GM21515 (cell line): Measurements from ENCODE around the gene DMRT1.
A peak's percentile ranks its signal among the peaks of the same experiment; 100 is the strongest.

Source experiments
- ATAC-seq: cut with Tn5 transposase; IDR thresholded peaks from one replicate; pipeline ENCODE4 v1.9.1; 2021; ENCODE audit not compliant: unreplicated experiment

Gene DMRT1

DNA sequence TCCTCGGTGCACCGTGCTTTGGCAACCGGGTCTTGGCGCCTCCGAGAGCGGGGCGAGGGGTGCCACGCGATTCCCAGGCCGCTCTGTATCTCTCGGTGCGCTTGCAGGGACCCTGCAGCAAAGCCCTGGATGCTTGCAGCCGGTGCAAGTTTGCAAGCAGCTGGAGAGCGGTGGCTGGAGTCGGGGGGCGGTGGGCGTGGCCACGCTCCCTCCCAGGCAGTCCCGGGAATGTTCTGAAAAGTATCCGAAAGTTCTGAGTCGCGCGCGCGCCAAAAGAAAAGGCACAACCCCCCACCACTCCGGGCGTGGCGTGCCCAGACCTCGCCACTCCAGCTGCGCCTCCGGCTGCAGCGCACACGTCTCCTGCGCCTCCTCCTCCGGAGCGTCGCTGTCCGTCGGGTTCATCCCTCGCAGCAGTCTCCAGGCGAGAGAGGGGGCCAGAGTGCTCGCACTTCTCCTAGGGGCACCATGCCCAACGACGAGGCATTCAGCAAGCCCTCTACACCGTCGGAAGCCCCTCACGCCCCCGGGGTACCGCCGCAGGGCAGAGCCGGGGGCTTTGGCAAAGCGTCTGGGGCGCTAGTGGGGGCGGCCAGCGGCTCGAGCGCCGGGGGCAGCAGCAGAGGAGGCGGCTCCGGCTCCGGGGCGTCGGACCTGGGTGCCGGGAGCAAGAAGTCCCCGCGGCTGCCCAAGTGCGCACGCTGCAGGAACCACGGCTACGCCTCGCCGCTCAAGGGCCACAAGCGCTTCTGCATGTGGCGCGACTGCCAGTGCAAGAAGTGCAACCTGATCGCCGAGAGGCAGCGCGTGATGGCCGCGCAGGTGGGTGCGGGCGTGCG, at the start of gene DMRT1:
DMRT1 (plus strand) TSS at position 327 of the 839 bp plus-strand sequence; CDS start at position 469, 142 bp downstream.
- ATAC-seq: no peak

DNA sequence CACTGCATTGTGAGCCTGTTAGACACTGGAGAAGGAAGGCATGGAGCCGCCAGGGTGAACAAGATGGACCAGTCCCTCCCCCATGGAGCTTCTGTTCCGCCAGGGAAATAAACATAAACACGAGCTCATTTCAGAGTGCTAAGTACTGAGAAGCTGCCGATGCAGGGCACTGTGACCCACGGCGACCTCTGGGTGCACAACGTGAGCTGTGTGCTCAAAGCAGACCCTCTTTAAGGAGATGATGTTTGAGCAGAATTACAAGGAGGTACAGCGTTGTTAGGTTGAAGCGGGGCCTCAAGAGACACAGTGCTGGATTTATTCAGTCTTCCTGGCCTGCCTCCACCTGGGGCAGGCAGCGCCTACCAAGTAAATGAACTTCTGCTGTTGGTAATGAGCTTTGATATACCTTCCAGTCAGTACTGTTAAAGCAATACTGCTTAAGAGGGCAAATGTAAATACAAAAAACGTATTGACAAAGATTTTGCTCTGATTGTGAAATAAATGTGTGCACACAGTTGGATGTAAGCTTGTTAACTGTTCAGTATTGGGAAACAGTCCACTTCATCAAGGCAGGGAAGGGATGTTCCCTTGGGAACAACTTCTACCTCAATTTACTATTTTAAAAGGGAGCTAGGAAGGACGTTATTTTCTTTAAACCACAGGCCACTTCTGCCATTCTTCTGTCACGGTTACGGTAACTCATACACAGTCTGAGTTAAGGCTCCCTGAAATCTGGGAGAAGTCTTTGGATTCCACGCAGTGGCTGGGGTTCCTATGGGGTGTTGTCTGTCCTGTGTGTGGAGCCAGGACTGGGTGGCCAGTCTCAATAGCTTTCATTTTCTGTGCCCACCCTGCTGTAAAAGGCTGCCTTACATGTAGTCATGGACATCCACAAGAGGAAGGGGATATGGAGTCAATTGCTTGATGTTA, 48.9 kb upstream of the DMRT1 start:
- no peak for ATAC-seq

DNA sequence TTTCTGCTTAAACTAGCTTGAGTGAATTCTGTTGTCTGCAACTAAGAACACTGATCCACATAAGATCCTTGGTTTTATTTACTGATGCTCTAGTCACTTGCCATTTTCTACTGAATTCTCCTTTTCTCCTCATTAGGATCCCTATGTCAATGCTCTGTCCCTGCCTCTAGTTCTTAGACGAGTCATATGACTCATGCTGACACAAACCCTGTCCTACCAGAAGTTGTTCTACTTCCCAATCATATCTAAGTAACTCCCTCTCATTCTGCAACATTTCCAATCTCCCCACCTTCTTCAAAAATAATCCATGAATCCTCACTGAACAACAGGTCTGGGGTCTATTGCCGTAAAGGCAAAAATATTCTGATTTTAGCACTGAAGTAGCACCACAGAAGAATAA, 47.1 kb upstream of the DMRT1 start:
- no peak for ATAC-seq

DNA sequence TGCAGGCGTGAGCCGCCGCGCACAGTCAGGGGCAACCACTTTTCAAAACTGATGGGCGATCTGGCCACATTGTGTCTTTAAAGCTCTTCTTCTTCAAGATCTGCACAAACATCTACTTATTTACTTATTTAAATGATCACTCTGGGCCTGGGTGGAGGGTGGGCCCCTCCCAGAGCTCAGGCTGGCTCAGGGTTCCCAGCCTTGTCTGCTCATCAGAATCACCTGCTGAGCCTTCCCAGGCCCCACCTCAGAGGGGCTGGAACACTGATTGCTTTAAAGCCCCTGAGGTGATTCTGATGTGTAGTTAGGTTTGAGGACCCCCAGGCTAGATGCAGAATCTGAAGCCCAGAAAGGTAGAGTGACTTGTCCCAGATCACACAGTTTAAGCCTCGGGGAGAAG, 45.6 kb upstream of the DMRT1 start:
- ATAC-seq: no peak

DNA sequence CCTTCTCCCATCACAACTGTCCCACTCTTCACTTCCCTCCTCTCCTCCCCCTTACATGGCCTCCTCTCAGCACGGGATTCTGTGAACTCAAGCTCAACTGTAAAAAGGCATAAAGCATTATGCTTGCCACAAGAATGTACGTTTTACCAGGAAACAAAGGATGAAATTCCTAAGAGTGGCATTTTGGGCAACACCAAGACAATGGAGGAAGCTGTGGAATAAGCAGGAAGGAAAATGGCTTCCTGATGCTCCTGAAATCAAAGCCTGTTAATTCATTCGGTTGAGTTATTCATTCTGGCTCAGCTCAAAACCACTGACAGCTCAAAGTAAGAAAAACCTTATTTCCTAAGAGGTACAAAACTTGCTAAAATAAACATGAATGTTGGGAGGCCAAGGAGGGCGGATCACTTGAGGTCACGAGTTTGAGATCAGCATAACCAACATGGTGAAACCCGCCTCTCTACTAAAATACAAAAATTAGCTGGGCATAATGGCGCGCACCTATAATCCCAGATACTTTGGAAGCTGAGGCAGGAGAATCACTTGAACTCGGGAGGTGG, 40.8 kb upstream of the DMRT1 start:
- no peak for ATAC-seq

DNA sequence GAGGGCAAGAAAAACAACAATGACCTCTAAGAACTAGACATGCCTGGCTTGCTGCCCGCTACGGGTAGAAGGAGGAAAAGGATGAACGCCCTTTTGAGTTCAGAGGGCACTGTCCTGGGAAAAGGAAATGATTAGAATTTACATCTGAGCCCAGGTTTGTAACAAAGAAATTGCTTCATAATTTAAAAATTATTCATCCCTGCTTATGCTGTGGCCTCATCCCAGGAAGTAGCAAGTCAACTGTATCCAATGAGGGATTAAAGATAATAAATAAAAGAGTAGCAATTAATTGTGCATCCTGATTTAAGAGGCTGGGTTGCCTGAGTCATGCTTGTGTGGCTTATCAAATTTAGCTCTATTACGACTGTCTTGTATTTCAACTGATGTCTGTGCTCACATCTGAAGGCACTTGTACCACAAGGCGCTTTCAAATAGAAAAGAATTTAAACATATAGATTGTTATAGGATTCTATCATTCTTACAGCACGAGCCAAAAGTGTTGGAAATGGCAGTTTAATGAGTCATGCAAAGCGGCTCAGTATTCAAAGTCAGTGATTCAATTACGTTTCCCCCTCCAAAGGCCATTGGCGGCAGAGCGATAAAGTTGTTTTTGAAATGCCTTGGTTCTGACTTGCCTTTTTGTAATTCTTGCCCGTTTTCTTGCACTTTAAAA, 40.0 kb upstream of the DMRT1 start:
- ATAC-seq: no peak

DNA sequence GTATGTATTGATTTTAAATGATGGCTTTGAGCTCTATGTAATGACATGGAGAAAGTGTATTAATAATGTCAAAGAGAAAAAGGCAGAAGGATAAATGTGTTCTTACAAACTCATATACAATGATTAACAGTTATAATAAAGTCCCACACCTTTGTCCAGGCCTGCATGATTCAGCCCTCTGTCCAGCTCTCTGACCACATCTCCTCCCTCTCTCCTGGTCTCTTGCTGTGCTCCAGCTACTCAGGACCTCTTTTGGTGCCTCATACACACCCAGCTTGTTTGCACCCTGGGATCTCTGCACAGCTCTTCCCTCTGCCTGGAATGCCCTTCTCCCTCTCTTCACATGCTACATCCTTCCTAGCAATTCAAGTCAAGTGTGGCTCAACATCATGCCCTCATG, 37.5 kb upstream of the DMRT1 start:
- no peak for ATAC-seq

DNA sequence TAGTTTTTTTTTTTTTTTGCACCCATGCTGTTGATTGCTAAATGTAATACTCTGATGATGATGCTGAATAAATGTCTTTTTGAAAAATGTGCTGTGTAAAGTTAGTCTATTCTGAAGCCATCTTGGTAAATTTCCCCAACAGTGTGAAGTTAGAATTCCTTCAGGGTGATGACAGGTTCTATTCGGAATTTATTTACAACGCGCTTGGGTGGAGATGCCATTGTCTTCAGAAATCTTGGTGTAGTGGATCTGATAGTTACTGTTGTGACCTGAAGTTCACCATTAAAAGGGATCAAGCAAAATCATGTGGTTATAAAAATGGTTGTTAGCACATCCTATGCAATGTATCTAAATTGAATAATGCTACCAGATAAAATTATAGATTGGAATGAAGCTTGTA, 36.3 kb upstream of the DMRT1 start:
- ATAC-seq: no peak

DNA sequence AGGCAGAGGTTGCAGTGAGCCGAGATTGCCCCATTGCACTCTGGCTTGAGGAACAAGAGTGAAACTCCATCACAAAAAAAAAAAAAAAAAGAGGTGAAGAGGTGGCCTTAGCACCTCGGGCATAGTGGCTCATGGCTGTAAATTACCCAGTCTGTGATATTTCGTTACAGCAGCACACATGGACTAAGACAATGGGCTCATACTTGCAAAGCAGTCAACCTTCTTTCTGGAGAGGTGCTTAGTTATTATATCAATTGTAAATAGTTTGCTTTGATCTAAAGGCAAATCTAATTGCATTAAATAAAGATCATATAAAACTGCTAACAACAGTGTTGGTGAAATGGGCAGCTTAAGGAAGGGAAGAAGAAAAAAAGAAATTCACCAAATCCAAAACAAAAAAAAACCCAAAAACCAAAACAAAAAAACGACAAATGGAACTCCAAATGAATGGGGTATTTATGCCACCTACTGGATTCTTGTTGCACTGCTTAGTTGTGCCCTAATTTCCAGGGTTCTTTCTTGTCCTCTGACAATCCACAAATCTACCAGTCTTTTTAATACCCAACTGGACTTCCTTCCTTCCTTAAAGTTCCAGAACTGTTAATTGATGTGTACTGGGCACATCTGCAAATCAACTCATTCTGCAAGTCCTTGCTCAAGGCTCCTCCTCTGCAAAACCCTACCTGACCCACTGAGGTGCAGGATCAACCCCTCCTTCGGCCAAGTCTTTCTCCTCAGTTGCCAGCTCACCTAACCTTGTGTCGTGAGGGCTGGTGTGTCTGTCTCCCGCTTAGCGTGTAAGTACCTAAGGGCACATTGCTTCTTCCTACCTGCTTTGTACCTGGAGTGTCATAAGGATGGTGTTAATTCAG, 35.0 kb upstream of the DMRT1 start:
- no peak for ATAC-seq

DNA sequence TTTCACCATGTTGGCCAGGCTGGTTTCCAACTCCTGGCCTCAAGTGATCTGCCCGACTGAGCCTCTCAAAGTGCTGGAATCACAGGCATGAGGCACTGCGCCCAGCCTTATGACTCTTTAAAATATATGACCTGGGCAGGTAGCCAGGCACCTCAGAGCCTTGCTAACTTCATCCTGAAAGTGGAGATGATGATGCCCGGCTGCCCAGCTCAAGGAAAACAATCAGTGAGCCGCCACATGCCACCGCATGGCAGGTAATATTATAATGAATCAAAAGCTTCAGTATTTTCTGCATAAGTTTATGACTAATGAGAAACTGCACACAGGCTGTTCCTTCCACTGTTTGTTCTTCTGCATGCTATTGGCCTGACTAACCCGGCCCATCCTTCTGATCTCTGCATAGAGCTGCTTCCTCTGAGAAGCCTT, 30.4 kb upstream of the DMRT1 start:
- no peak for ATAC-seq

DNA sequence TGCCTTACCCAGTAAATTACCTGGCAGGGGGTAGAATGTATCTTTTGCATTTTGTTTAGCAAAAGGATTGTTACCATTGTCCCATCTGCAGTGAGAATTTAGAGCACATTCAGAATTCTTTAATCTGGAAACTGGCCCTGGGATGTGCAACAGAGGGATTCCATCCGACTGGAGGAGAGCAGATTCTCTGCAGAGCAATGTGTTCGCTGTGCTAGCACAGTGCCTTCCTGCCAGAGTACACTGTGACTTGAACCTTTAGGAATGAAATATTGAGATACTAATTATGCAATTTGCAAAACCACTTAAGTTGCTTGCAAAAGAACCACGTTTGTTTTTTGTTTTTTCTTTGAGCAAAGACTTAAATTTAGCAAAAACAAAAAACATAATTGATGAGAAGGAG, 22.5 kb upstream of the DMRT1 start:
- ATAC-seq: no peak

DNA sequence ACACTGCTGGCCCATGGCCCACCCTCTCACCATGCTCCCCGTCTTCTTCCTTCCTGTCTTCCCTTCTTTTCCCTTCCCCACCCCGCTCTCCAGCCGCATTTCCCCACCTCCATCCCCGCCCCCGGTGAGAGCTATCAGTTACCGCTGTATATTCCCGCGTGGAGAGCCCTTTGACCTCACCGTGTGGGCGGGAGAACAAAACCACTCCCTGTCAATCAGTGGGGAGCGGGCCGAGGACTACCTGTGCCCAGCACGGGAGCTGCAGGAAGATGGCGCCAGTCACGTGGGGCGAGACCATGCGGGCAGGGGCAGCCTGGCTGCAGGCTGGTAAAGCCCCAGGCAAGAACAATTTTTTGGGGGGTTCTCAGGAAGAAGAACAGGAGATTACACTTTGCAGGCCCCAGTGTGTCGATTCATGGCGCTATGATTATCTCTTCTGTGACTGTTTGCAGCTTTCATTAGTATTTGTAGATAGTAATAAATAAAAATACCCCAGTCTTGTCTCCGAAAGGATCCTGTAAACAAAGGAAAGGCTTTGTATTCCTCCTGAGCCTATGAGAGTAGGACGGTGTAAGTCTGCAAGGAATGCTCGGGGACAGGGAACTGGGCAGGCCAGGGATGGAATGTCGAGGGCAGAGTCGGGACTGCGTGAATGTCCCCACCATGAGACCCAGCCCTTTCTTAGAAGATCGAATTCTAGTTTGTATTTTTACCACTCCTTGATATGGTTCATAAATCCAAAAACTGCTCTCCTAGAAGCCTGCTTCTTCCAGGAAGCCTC, 14.8 kb upstream of the DMRT1 start:
- no peak for ATAC-seq

DNA sequence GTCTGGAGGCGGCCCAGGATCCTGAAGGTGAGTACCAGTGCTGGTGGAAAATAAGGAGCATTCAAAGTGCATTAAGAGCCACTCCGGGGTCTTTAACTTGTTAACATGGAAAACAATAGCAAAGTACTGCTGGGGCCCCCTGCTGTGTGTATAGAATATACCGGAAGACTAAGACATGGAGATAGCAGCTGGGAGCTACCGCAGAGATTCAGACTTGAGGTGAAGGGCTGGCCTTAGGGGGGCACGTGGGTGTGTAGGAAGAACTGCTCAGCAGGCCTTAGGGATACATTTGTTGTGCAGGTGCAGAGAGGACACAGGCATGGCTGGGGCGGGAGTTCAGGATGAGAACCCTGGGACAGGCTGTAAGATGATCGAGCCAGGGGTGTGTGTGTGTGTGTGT, 1.2 kb upstream of the DMRT1 start:
- no peak for ATAC-seq

DNA sequence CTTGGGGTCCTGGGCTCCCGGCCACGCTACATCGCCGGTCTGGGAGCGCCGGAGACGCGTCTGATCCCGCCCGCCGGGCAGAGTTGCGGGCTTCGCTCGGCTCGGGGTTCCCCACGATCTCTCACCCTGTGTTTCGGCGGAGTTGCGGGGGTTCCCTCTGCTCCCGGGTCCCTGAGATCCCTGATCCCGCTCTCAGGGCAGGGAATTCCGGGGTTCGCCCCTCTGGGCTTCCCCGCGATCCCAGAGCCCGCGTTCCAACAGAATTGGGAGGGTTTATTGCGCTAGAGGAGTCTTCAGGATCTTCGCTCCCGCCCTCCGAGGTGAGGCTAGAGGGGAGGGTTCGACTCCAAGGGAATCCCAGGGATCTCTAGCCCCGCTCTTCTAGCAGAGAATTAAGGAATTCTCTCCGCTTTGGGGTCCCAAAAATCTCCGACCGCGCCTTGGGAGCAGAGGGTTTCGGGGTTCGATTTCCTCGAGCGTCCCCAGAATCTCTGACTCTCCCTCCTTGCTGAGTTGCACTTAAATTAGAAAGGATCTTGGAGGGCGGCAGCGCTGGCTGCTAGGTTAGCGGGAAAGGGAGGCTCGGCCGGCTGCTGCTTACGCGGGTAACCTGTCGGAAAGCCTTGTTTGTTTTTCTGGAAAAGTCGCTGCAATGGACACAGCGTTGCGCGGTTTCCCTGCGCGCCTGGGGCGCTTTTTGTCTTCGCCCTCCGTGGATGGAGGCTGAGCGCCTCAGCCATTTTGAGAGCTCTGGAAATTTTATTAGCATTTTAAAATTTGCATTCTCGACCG, 1.3 kb downstream of the DMRT1 start:
- no peak for ATAC-seq

DNA sequence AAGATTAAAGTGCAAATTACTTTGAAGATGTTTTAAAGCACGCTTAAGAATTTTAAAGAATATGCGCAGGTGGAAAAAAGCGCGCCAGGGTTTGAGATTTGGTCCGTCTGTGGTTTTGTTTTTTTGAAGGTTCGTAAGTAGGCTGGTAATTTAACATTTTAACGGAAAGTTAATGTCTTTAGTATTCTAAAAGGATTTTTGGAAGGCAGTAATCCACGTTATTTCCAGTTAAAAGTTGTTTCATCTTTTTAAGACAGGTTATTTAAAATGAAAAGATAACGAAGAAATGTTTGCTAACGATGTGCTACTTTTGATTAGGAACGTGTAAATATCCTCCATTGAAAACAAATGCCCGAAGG, 1.9 kb downstream of the DMRT1 start:
- no peak for ATAC-seq

DNA sequence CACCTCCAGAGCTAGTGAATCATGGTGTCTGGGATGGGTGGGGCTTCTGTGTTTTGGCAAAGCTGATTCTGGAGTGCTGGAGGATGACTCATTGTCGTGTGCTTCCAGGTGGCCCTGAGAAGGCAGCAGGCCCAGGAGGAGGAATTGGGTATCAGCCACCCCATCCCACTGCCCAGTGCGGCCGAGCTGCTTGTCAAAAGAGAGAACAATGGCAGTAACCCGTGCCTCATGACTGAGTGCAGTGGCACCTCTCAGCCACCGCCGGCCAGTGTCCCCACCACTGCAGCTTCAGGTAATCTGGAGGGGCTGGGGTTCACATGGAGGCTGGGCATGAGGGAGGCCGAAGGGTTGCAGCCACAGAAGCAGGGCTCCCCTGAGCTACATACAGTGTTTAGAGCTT, 5.4 kb downstream of the DMRT1 start:
- ATAC-seq: no peak

DNA sequence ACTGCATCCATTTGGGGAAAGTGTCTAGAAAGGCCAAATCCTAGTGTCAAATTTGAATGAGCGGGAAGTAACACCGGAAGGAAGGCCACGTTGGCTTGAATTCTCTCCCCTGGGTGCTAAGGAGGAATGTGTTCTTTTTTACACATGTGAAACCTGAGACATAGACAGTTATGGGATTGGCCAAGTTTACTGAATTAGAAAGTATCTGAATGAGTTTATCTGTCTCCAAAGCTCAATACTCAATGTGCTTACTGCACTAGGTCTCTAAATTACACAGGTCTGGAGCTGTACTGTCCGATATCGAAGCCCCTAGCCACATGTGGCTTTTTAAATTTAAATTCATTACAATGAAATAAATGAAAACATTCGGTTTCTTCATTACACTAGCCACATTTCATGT, 6.0 kb downstream of the DMRT1 start:
- peak; percentile 80 for ATAC-seq

DNA sequence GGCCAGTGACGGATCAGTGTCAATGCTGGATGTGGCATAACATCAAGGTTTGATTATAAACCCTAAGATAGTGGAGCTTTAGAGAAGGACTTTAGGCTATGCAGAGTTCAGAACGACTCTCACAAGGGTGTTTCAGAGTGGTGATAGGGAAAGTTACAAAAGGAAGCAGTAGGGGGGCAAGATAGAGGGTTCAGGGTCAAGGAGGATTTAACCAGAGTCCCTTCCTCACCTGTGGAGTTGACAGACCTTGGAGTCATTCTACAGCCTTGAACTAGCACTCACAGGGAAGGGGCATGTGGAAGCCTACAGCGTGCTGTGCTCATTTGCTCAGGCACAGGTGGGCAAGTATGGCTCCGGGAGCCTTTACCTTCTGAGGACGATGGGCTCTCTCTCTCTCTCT, 7.9 kb downstream of the DMRT1 start:
- no peak for ATAC-seq

DNA sequence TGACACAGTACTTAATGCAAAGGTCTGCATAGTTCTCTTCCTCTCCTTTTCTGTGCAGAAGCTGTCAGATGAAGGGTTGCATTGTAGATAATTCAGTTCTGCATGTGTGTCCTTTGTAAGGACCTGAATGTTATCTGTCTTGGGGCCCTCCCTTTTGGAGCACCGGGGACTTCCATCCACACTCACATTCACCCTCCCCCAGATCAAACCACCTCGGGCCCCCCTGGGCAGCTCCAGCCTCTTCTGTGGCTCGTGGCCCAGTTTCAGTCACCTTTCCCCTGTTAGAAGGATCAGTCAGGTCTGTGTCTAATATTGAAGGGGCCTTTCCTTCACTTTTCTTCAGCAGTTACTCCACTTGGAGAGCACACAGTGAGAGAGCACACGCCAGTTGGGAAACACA, 11.0 kb downstream of the DMRT1 start:
- no peak for ATAC-seq
